Progenitor cell of endocrine pancreas (in vitro differentiated cells): ENCODE measurements around the gene HPD. TPM values are rescaled to one million over a fixed set of nuclear protein-coding genes. Genes with fewer than 3 reads are reported as not detected.

Experiments used
- DNase-seq: peaks from one replicate; pipeline ENCODE4 v3.0.0; 2021; ENCODE audit warnings: low spot score; ENCODE audit not compliant: unreplicated experiment
- H3K27ac Mint-ChIP-seq: 2 replicates; pipeline ENCODE4 v1.8.0; 2021; ENCODE audit warnings: mild to moderate bottlenecking, moderate library complexity, mixed read lengths
- H3K27me3 Mint-ChIP-seq: 2 replicates; pipeline ENCODE4 v1.8.0; 2021; ENCODE audit warnings: mixed read lengths
- H3K36me3 Mint-ChIP-seq: 2 replicates; pipeline ENCODE4 v1.8.0; 2022; ENCODE audit warnings: mixed read lengths; ENCODE audit not compliant: insufficient read depth
- H3K4me1 Mint-ChIP-seq: 2 replicates; pipeline ENCODE4 v1.8.0; 2021; ENCODE audit warnings: low read depth, mixed read lengths
- H3K4me3 Mint-ChIP-seq: 2 replicates; pipeline ENCODE4 v1.8.0; 2021; ENCODE audit warnings: low read depth, mild to moderate bottlenecking, moderate library complexity, mixed read lengths
- H3K9me3 Mint-ChIP-seq: 2 replicates; pipeline ENCODE4 v1.8.0; 2021; ENCODE audit warnings: low read depth, mixed read lengths
- CTCF ChIP-seq: fragments of 200-600 bp; sonication (generic); IDR thresholded peaks from one replicate; pipeline ENCODE4 v1.5.0; 2021; ENCODE audit warnings: antibody characterized with exemption, mild to moderate bottlenecking; ENCODE audit not compliant: unreplicated experiment
- total RNA-seq: library from RNA; stranded (reverse); gene quantifications from 2 replicates; pipeline ENCODE4 v1.2.1, GENCODE V29; 2021

The HPD gene
- total RNA-seq, 1 donor from 2014 or later: not detected

DNA sequence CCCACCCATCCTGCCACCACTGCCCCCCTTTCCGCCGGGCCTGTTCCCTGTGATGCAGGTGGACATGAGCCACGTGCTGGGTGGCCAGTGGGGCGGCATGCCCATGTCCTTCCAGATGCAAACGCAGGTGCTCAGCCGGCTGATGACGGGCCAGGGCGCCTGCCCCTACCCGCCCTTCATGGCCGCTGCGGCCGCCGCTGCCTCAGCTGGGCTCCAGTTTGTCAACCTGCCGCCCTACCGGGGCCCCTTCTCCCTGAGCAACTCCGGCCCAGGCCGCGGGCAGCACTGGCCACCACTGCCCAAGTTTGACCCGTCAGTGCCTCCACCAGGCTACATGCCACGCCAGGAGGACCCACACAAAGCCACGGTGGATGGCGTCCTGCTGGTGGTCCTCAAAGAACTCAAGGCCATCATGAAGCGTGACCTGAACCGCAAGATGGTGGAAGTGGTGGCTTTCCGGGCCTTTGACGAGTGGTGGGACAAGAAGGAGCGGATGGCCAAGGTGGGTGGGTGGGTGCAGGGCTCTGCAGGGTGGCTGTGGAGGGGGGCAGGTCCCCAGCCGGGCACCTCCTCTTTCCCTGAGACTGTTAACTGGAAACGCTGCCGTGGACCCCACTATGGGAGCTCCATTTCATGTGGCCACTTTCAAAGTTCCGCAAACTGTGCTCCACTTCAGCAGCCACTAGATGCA, 44.1 kb downstream of the HPD start:
- Mint-ChIP-seq H3K4me3 (no peak overlapping the region), H3K36me3 (peaks cover 17% of the 10 kb centered on the region), H3K27me3 (no peaks in the 10 kb centered on the region), H3K9me3 (no peaks in the 10 kb centered on the region), H3K4me1 (peaks cover 15% of the 10 kb centered on the region), H3K27ac (no peak overlapping the region)
- TF ChIP-seq CTCF: no peak
- no peak for DNase-seq

DNA sequence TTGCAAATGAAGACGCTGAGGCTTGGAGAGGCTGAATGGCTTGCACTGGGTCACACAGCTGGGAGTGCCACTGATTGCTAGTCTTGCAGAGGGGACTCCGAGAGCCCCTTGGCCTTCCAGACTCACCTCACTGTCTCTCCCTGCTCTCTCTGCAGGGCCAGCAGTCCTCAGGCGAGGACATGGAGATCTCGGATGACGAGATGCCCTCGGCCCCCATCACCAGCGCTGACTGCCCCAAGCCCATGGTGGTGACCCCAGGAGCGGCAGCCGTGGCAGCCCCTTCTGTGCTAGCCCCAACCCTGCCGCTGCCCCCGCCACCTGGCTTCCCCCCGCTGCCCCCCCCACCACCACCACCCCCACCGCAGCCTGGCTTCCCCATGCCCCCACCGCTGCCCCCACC, 44.7 kb downstream of the HPD start:
- no peak for TF ChIP-seq CTCF
- H3K27me3 Mint-ChIP-seq: no peaks in the 10 kb centered on the region
- H3K4me1 Mint-ChIP-seq: peaks cover 15% of the 10 kb centered on the region
- no peak for DNase-seq
- H3K4me3 Mint-ChIP-seq: no peak overlapping the region
- no peak overlapping the region for H3K27ac Mint-ChIP-seq
- H3K36me3 Mint-ChIP-seq: peaks cover 17% of the 10 kb centered on the region
- H3K9me3 Mint-ChIP-seq: no peaks in the 10 kb centered on the region

DNA sequence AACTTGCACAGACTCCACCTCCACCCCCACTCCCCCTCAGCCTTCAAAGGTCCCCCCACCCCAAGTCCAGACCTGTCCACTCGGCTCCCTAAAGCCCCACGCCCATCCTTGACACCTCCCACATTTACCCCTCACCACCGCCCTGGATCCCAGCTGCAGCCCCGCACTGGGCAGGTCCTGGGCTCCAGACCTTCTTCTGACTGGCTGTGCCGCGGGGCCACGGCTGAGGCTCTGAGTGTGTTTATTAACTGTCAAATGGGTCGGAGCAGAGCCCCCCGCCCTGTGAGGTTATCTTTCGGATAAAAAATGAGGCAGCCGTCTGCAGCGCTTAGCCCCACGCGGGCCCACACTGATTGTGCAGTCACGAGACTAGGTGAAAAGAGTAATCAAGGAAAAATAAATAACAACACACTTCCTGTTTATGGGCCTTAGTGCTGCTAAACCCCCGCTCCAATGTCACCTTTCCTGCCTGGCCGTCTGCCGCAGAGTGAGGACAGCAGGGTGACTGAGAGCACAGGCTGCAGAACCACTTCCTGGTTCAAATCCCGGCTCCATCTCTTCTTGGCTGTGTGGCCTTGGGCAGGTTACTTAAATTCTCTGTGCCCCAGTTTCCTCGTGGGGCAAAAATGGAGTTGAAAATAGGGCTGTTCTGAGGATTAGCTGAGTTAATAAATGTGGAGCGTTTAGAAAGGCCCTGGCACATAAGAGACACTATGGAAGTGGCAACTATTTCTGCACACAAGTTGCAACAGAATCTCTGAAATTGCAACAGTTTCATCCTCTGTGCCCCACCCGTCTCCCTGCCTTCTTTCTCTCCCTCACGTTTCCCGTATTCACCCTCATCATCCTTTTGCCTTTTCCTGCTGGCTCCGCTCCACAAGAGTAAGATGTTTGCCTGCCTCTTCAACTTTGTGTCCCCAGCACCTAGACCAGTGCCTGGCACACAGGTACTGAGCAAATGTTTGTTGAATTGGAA, 45.5 kb downstream of the HPD start:
- peaks cover 21% of the 10 kb centered on the region for H3K36me3 Mint-ChIP-seq

DNA sequence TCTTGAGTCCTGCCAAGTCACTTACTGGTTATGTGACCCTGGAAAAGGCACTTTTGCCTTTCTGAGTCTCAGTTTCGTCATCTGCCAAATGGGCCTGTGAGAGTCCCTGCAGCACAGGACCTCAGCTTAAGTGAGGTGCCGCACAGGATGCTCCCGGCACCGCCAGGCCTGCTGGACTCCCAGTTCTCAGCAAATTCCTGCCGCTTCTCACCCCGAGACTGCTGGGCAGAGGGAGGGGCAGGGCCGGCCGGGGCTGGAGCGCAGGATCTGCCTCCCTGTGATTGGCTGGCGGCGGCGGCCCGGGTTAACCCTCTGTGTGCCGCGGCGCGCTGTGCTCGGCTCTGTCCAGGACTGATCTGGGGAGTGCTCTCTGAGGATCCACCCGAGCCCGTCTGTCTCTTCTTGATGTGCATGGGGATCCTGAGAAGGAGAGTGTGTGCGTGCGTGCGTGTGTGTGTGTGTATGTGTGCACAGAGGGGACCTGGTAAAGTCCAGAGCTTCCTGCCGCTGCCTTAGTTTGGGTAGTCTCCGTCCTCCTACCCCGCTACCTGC, 46.3 kb downstream of the HPD start:
- peak; percentile 19 for TF ChIP-seq CTCF
- DNase-seq: no peak
- Mint-ChIP-seq H3K4me1 (peaks cover 15% of the 10 kb centered on the region), H3K36me3 (peaks cover 19% of the 10 kb centered on the region), H3K4me3 (peak overlapping the region; percentile 77), H3K27ac (peak overlapping the region; percentile 42), H3K9me3 (no peaks in the 10 kb centered on the region), H3K27me3 (no peaks in the 10 kb centered on the region)

More for the DNA sequence above, 45.5 kb downstream of the HPD start:
- Mint-ChIP-seq H3K4me1 (peaks cover 15% of the 10 kb centered on the region), H3K27me3 (no peaks in the 10 kb centered on the region), H3K9me3 (no peaks in the 10 kb centered on the region), H3K4me3 (peak overlapping the region; percentile 77), H3K27ac (peak overlapping the region; percentile 42)
- DNase-seq: no peak
- TF ChIP-seq CTCF: no peak
